Esophagus squamous epithelium (tissue), 4 donors: Measurements from ENCODE around the gene PPP1R7.

Source experiments
- POLR2A ChIP-seq, 4 donors: fragments of 450-650 bp; IDR thresholded peaks; one replicate each; pipeline ENCODE4 v1.6.1; 2017; ENCODE audit warnings: antibody characterized with exemption in 4 of 4, mild to moderate bottlenecking in 4 of 4, moderate library complexity in 3 of 4
- TF ChIP-seq, protein P1 (sequence below), 6 experiments: fragments of 450-650 bp in 4 of 6; fragments of 200-600 bp in 2 of 6; sonication (generic) in 2 of 6; IDR thresholded peaks; one replicate each; pipeline ENCODE4 v1.5.1; 2016 to 2019; ENCODE audit warnings: antibody characterized with exemption in 6 of 6, mild to moderate bottlenecking in 4 of 6, moderate library complexity in 4 of 6

DNA sequence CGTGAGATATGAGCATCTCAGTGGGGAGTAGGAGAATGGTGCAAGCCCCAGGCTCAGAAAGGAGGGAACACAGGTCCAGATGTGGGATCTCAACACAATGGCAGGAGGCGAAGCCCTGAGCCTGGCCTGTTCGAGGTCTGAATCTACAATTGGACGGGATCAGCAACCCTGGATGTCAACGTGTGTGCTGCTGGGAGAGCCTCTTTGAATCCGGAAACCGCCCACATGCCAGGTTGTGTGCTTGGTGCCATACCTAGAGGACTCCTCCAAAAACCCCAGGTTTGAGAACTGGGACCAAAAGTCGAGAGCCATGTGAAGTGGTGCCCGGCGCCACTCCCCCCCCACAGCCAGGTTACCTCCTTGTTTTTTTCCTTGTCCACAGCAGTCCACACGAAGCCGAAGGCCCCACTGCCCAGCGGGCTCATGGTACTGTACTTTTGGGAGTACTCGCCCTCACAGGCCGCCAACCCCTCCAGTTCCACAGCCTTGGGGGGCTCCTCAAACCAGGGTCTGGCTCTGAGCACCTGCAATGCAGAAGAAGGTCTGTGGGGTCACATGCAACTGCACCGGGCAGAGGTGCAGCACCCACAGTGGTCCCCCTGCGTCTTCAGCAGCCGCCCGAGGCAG is 27.8 kb upstream of the PPP1R7 start:
- TF ChIP-seq, protein P1, sequence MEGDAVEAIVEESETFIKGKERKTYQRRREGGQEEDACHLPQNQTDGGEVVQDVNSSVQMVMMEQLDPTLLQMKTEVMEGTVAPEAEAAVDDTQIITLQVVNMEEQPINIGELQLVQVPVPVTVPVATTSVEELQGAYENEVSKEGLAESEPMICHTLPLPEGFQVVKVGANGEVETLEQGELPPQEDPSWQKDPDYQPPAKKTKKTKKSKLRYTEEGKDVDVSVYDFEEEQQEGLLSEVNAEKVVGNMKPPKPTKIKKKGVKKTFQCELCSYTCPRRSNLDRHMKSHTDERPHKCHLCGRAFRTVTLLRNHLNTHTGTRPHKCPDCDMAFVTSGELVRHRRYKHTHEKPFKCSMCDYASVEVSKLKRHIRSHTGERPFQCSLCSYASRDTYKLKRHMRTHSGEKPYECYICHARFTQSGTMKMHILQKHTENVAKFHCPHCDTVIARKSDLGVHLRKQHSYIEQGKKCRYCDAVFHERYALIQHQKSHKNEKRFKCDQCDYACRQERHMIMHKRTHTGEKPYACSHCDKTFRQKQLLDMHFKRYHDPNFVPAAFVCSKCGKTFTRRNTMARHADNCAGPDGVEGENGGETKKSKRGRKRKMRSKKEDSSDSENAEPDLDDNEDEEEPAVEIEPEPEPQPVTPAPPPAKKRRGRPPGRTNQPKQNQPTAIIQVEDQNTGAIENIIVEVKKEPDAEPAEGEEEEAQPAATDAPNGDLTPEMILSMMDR (IDR thresholded peaks at IDR 0.05): no peak
- no peak for TF ChIP-seq POLR2A (IDR thresholded peaks at IDR 0.05)
